ENCODE data around the gene PSMD11.
"Not testable (repeated sequence)": the region's sequence is repeated elsewhere in the genome, so short reads cannot be mapped to it uniquely, and the experiment has no call there.

PSMD11 gene

GRCh38 chr17:32520104-32520701 is 75.9 kb downstream of the PSMD11 start:
- Mint-ChIP-seq H3K36me3 (ENCODE audit: low read depth) (peaks cover 3% of the 10 kb centered on the region), H3K27me3 (no peaks in the 10 kb centered on the region), H3K9me3 (no peaks in the 10 kb centered on the region), H3K4me1 (peaks cover 93% of the 10 kb centered on the region), H3K4me3 (peak overlapping the region; percentile 78), H3K27ac (peak overlapping the region; percentile 91)
- peak; percentile 69 for ATAC-seq
- peak; percentile 72 for DNase-seq

GRCh38 chr17:32520737-32521404 is 76.6 kb downstream of the PSMD11 start:
- Mint-ChIP-seq H3K4me1 (peaks cover 91% of the 10 kb centered on the region), H3K27me3 (no peaks in the 10 kb centered on the region), H3K36me3 (ENCODE audit: low read depth) (peaks cover 3% of the 10 kb centered on the region), H3K9me3 (no peaks in the 10 kb centered on the region), H3K27ac (peak overlapping the region; percentile 91), H3K4me3 (peak overlapping the region; percentile 78)
- ATAC-seq (no peak), DNase-seq (no peak)

GRCh38 chr17:32523017-32523680 is 78.8 kb downstream of the PSMD11 start:
- no peaks in the 10 kb centered on the region for H3K9me3 Mint-ChIP-seq
- DNase-seq = peak; percentile 66

GRCh38 chr17:32523827-32524552 is 79.7 kb downstream of the PSMD11 start:
- peaks cover 3% of the 10 kb centered on the region for H3K36me3 Mint-ChIP-seq (ENCODE audit: low read depth)
- ATAC-seq (peak; percentile 57), DNase-seq (peak; percentile 37)
- H3K4me1 Mint-ChIP-seq = peaks cover 80% of the 10 kb centered on the region
- H3K4me3 Mint-ChIP-seq = peak overlapping the region; percentile 74
- no peaks in the 10 kb centered on the region for H3K9me3 Mint-ChIP-seq
- H3K27ac Mint-ChIP-seq = peak overlapping the region; percentile 99
- no peaks in the 10 kb centered on the region for H3K27me3 Mint-ChIP-seq

More at GRCh38 chr17:32523017-32523680, 78.8 kb downstream of the PSMD11 start:
- Mint-ChIP-seq H3K4me1 (peaks cover 80% of the 10 kb centered on the region), H3K27me3 (no peaks in the 10 kb centered on the region), H3K27ac (peak overlapping the region; percentile 99), H3K36me3 (ENCODE audit: low read depth) (peaks cover 3% of the 10 kb centered on the region), H3K4me3 (peak overlapping the region; percentile 74)
- ATAC-seq = peak; percentile 39

- H3K27me3 Mint-ChIP-seq; H3K36me3 Mint-ChIP-seq (ENCODE audit: low read depth); DNase-seq; ATAC-seq; H3K9me3 Mint-ChIP-seq: not testable (repeated sequence)
- Mint-ChIP-seq H3K27ac (peak overlapping the region; percentile 99), H3K4me3 (peak overlapping the region; percentile 74), H3K4me1 (peaks cover 82% of the 10 kb centered on the region)
These were observed 80.2 kb downstream of the PSMD11 start for GRCh38 chr17:32524553-32524880.

GRCh38 chr17:32525122-32525521 is 80.8 kb downstream of the PSMD11 start:
- peak overlapping the region; percentile 99 for H3K27ac Mint-ChIP-seq
- ATAC-seq (no peak), DNase-seq (no peak)
- peaks cover 77% of the 10 kb centered on the region for H3K4me1 Mint-ChIP-seq
- H3K36me3 Mint-ChIP-seq (ENCODE audit: low read depth) = peaks cover 3% of the 10 kb centered on the region
- H3K27me3 Mint-ChIP-seq = no peaks in the 10 kb centered on the region
- no peak overlapping the region for H3K4me3 Mint-ChIP-seq
- no peaks in the 10 kb centered on the region for H3K9me3 Mint-ChIP-seq

GRCh38 chr17:32527146-32527545 is 82.8 kb downstream of the PSMD11 start:
- Mint-ChIP-seq H3K4me3 (no peak overlapping the region), H3K36me3 (ENCODE audit: low read depth) (peaks cover 3% of the 10 kb centered on the region), H3K27me3 (no peaks in the 10 kb centered on the region), H3K4me1 (peaks cover 65% of the 10 kb centered on the region), H3K9me3 (no peaks in the 10 kb centered on the region), H3K27ac (no peak overlapping the region)
- DNase-seq (no peak), ATAC-seq (no peak)

GRCh38 chr17:32528825-32529224 is 84.5 kb downstream of the PSMD11 start:
- Mint-ChIP-seq H3K9me3 (no peaks in the 10 kb centered on the region), H3K27ac (no peak overlapping the region), H3K4me3 (no peak overlapping the region), H3K36me3 (ENCODE audit: low read depth) (no peaks in the 10 kb centered on the region), H3K4me1 (peaks cover 54% of the 10 kb centered on the region), H3K27me3 (no peaks in the 10 kb centered on the region)
- no peak for DNase-seq
- ATAC-seq = no peak

- H3K4me1 Mint-ChIP-seq = peaks cover 46% of the 10 kb centered on the region
These were observed 85.3 kb downstream of the PSMD11 start for GRCh38 chr17:32529604-32530003.

More at GRCh38 chr17:32529604-32530003, 85.3 kb downstream of the PSMD11 start:
- DNase-seq = no peak
- no peaks in the 10 kb centered on the region for H3K27me3 Mint-ChIP-seq
- no peaks in the 10 kb centered on the region for H3K9me3 Mint-ChIP-seq
- H3K36me3 Mint-ChIP-seq (ENCODE audit: low read depth) = no peaks in the 10 kb centered on the region
- ATAC-seq = no peak
- H3K4me3 Mint-ChIP-seq = no peak overlapping the region
- H3K27ac Mint-ChIP-seq = no peak overlapping the region
